K562 (cell line): ENCODE measurements around the gene CSF3. TPM values are rescaled to one million over a fixed set of nuclear protein-coding genes. Genes with fewer than 3 reads are reported as not detected.

Source experiments
- EHMT2 ChIP-seq: fragments of 450-650 bp; IDR thresholded peaks from 2 replicates; pipeline ENCODE4 v1.6.1; 2018; ENCODE audit warnings: antibody characterized with exemption
- FOXM1 ChIP-seq, 2 experiments: fragments of 450-650 bp in 1 of 2; sonication (generic) in 1 of 2; formaldehyde crosslinking in 1 of 2; IDR thresholded peaks; 2 replicates each; pipeline versions ENCODE4 v1.6.1 to v1.9.0; 2017 to 2022; ENCODE audit warnings: low read depth in 2 of 2, mild to moderate bottlenecking in 2 of 2, missing genetic modification reagents in 1 of 2, moderate library complexity in 1 of 2
- KAT8 ChIP-seq: fragments of 450-650 bp; IDR thresholded peaks from 2 replicates; pipeline ENCODE4 v1.6.1; 2016; ENCODE audit warnings: low read depth, mild to moderate bottlenecking
- MCM3 ChIP-seq: fragments of 450-650 bp; IDR thresholded peaks from 2 replicates; pipeline ENCODE4 v1.6.1; 2016
- POLR2A ChIP-seq: fragments of 450-650 bp; conservative IDR thresholded peaks from 2 replicates; pipeline ENCODE4 v1.6.1; 2016
- POLR2B ChIP-seq: fragments of 450-650 bp; IDR thresholded peaks from 2 replicates; pipeline ENCODE4 v1.6.1; 2018; ENCODE audit warnings: low read depth; ENCODE audit not compliant: partially characterized antibody
- SIN3A ChIP-seq, 2 experiments: fragments of 150-350 bp in 1 of 2; IDR thresholded peaks; 2 replicates each; pipeline ENCODE4 v1.6.1; 2011 to 2016; ENCODE audit warnings: borderline replicate concordance in 2 of 2, low read depth in 2 of 2, low read length in 2 of 2, mild to moderate bottlenecking in 2 of 2, moderate library complexity in 2 of 2; ENCODE audit not compliant: control insufficient read depth in 1 of 2
- TOE1 ChIP-seq, 2 experiments: fragments of 450-650 bp in 1 of 2; sonication (generic) in 1 of 2; formaldehyde crosslinking in 1 of 2; IDR thresholded peaks; 2 replicates each; pipeline versions ENCODE4 v1.7.1 to v1.8.0; 2016 to 2022; ENCODE audit warnings: borderline replicate concordance in 2 of 2, mild to moderate bottlenecking in 2 of 2, antibody characterized with exemption in 1 of 2, inconsistent platforms in 1 of 2, low read depth in 1 of 2, missing genetic modification reagents in 1 of 2, moderate library complexity in 1 of 2
- ZNF239 ChIP-seq: fragments of 250-450 bp; sonication (Bioruptor Pico); IDR thresholded peaks from 2 replicates; pipeline ENCODE4 v1.4.0; 2020; ENCODE audit warnings: mild to moderate bottlenecking
- ZNF384 ChIP-seq: IDR thresholded peaks from 2 replicates; pipeline ENCODE4 v1.6.1; 2012; ENCODE audit warnings: low read depth, low read length, improper control_type of control experiment
- polyA plus RNA-seq, 8 experiments: library from polyadenylated mRNA; depleted of rRNA in 4 of 8; stranded (reverse) in 5 of 8; unstranded in 3 of 8; fragments of >200 nt; fragmentation: Nextera tagmentation in 2 of 8; fragmentation: Illumina TruSeq in 1 of 8; extraction: Ambion mirVana in 2 of 8; extraction: Trizol in 1 of 8; gene quantifications; 2 replicates each; pipeline versions ENCODE4 v1.2.1 to v1.2.3, GENCODE V29; 2011 to 2014; ENCODE audit warnings: inconsistent platforms in 1 of 8, missing spikeins in 1 of 8
- total RNA-seq, 7 experiments: library from RNA; depleted of rRNA in 6 of 7; stranded (reverse); fragments of >200 nt in 6 of 7; fragmentation: Illumina TruSeq in 2 of 7; extraction: Trizol in 2 of 7; gene quantifications; 2 replicates each; pipeline versions ENCODE4 v1.2.1 to v1.2.3, GENCODE V29; 2011 to 2021; ENCODE audit warnings: low replicate concordance in 1 of 7
- TF ChIP-seq, protein P1 (sequence below): sonication (generic); formaldehyde crosslinking; IDR thresholded peaks from 2 replicates; pipeline ENCODE4 v1.8.0; 2023; ENCODE audit warnings: missing genetic modification reagents, mild to moderate bottlenecking, borderline replicate concordance
- TF ChIP-seq, protein P2 (sequence below), 2 experiments: fragments of 450-650 bp in 1 of 2; sonication (generic) in 1 of 2; formaldehyde crosslinking in 1 of 2; IDR thresholded peaks in 1 of 2; conservative IDR thresholded peaks in 1 of 2; 2 replicates each; pipeline versions ENCODE4 v1.6.1 to v1.8.1; 2016 to 2023; ENCODE audit warnings: mild to moderate bottlenecking in 2 of 2, moderate library complexity in 2 of 2, inconsistent platforms in 1 of 2, missing genetic modification reagents in 1 of 2
- TF ChIP-seq, protein P3 (sequence below): sonication (generic); formaldehyde crosslinking; IDR thresholded peaks from 2 replicates; pipeline ENCODE4 v1.8.0; 2022; ENCODE audit warnings: mild to moderate bottlenecking, missing genetic modification reagents

Gene CSF3
- total and polyA plus RNA-seq, 9 of the 15 experiments (the other 6 are each of a cell fraction or from before 2014, with no cell fraction given), result 0.19 TPM; not detected in 8

DNA sequence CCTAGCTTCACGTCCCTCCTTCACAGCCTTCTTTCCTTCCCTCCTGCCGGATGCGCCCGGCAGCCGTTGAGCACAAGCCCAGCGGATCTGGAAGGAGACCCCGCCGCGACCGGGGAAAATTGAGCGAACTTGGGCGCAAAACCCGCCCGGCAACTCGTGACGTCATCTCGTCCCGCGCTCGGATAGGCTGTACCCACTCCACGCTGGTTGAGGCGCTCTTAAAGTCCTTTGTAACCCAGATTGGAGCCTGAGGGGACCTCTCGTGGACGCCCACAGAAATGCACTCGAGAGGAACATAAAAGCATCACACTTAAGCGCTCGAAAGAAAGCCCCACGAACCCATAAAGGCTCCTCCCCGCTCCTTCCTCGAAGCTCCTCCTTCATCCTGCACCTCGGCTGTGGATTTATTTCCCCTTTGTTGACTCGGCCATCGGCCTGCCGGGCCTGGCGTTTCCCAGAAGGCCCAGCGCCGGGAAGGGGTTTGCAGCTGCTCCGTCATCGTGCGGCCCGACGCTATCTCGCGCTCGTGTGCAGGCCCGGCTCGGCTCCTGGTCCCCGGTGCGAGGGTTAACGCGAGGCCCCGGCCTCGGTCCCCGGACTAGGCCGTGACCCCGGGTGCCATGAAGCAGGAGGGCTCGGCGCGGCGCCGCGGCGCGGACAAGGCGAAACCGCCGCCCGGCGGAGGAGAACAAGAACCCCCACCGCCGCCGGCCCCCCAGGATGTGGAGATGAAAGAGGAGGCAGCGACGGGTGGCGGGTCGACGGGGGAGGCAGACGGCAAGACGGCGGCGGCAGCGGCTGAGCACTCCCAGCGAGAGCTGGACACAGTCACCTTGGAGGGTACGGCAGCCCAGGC, 34.7 kb upstream of the CSF3 start, which contains the start of gene PSMD3 (continued):
- TF ChIP-seq, protein P1, sequence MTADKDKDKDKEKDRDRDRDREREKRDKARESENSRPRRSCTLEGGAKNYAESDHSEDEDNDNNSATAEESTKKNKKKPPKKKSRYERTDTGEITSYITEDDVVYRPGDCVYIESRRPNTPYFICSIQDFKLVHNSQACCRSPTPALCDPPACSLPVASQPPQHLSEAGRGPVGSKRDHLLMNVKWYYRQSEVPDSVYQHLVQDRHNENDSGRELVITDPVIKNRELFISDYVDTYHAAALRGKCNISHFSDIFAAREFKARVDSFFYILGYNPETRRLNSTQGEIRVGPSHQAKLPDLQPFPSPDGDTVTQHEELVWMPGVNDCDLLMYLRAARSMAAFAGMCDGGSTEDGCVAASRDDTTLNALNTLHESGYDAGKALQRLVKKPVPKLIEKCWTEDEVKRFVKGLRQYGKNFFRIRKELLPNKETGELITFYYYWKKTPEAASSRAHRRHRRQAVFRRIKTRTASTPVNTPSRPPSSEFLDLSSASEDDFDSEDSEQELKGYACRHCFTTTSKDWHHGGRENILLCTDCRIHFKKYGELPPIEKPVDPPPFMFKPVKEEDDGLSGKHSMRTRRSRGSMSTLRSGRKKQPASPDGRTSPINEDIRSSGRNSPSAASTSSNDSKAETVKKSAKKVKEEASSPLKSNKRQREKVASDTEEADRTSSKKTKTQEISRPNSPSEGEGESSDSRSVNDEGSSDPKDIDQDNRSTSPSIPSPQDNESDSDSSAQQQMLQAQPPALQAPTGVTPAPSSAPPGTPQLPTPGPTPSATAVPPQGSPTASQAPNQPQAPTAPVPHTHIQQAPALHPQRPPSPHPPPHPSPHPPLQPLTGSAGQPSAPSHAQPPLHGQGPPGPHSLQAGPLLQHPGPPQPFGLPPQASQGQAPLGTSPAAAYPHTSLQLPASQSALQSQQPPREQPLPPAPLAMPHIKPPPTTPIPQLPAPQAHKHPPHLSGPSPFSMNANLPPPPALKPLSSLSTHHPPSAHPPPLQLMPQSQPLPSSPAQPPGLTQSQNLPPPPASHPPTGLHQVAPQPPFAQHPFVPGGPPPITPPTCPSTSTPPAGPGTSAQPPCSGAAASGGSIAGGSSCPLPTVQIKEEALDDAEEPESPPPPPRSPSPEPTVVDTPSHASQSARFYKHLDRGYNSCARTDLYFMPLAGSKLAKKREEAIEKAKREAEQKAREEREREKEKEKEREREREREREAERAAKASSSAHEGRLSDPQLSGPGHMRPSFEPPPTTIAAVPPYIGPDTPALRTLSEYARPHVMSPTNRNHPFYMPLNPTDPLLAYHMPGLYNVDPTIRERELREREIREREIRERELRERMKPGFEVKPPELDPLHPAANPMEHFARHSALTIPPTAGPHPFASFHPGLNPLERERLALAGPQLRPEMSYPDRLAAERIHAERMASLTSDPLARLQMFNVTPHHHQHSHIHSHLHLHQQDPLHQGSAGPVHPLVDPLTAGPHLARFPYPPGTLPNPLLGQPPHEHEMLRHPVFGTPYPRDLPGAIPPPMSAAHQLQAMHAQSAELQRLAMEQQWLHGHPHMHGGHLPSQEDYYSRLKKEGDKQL, result no peak
- TF ChIP-seq, protein P2, sequence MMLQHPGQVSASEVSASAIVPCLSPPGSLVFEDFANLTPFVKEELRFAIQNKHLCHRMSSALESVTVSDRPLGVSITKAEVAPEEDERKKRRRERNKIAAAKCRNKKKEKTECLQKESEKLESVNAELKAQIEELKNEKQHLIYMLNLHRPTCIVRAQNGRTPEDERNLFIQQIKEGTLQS (IDR thresholded peaks at IDR 0.05), result peak; percentile 99
- TF ChIP-seq, protein P2 (CRISPR knock-in tag; conservative IDR thresholded peaks at IDR 0.05), result peak; percentile 71
- TF ChIP-seq EHMT2 (no peak), MCM3 (no peak), FOXM1 (IDR thresholded peaks at IDR 0.05; ENCODE audit: low read depth) (peak; percentile 71; the same call in 1 of the 2 replicates), FOXM1 (CRISPR knock-in tag; IDR thresholded peaks at IDR 0.05; ENCODE audit: low read depth) (no peak; the same call in 1 of the 2 replicates), SIN3A (IDR thresholded peaks at IDR 0.05; ENCODE audit: borderline replicate concordance in 2 of 2, control insufficient read depth in 1 of 2, low read depth in 2 of 2, low read length in 2 of 2) (peak; percentile 82 to 92; a peak in 3 of 4 replicates), KAT8 (no peak), ZNF384 (no peak; the same call in 1 of the 2 replicates), POLR2A (peak; percentile 85), TOE1 (IDR thresholded peaks at IDR 0.05; ENCODE audit: borderline replicate concordance) (peak; percentile 90), TOE1 (CRISPR knock-in tag; IDR thresholded peaks at IDR 0.05; ENCODE audit: borderline replicate concordance, low read depth) (no peak), POLR2B (peak; percentile 44), ZNF239 (CRISPR knock-in tag) (peak; percentile 60; the same call in 1 of the 2 replicates)
- TF ChIP-seq, protein P3, sequence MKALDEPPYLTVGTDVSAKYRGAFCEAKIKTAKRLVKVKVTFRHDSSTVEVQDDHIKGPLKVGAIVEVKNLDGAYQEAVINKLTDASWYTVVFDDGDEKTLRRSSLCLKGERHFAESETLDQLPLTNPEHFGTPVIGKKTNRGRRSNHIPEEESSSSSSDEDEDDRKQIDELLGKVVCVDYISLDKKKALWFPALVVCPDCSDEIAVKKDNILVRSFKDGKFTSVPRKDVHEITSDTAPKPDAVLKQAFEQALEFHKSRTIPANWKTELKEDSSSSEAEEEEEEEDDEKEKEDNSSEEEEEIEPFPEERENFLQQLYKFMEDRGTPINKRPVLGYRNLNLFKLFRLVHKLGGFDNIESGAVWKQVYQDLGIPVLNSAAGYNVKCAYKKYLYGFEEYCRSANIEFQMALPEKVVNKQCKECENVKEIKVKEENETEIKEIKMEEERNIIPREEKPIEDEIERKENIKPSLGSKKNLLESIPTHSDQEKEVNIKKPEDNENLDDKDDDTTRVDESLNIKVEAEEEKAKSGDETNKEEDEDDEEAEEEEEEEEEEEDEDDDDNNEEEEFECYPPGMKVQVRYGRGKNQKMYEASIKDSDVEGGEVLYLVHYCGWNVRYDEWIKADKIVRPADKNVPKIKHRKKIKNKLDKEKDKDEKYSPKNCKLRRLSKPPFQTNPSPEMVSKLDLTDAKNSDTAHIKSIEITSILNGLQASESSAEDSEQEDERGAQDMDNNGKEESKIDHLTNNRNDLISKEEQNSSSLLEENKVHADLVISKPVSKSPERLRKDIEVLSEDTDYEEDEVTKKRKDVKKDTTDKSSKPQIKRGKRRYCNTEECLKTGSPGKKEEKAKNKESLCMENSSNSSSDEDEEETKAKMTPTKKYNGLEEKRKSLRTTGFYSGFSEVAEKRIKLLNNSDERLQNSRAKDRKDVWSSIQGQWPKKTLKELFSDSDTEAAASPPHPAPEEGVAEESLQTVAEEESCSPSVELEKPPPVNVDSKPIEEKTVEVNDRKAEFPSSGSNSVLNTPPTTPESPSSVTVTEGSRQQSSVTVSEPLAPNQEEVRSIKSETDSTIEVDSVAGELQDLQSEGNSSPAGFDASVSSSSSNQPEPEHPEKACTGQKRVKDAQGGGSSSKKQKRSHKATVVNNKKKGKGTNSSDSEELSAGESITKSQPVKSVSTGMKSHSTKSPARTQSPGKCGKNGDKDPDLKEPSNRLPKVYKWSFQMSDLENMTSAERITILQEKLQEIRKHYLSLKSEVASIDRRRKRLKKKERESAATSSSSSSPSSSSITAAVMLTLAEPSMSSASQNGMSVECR (CRISPR knock-in tag), result peak; percentile 85
